ENCODE data around the gene CORO1A. TPM values are rescaled to one million over a fixed set of nuclear protein-coding genes. Genes with fewer than 3 reads are reported as not detected.
"Not testable (repeated sequence)": the region's sequence is repeated elsewhere in the genome, so short reads cannot be mapped to it uniquely, and the experiment has no call there.

CORO1A gene
- total RNA-seq, 4 donors from 2014 or later, result 11.0 to 33.5 (median 23.1) TPM

DNA sequence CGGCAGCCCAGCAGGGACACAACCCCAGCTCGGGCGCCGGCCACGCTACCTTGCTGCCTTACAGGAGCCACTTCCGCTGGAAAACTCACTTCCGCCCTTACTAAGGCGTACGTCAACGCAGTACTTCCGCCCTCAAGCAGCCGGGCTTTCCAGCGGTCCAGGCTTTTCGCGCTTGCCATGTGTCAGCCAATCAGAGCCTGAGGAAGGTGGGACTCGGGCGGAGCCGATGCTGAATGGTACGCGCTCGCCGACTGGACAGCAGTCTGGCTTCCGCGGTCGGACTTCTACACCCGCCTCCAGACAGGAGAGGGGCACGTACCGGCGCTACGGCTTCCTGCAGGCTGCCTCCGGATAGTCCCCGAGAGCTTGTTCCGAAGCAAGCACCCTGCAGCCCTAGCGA, 10.2 kb downstream of the CORO1A start, which contains the start of the genes BOLA2B and SLX1A:
BOLA2B (minus strand) TSS at position 52 of the 400 bp plus-strand sequence. CDS start 71 bp downstream, outside the sequence.
SLX1A (plus strand) TSS at position 261 of the 400 bp plus-strand sequence. CDS start 210 bp downstream, outside the sequence.
- H3K27me3 ChIP-seq; DNase-seq (ENCODE audit: extremely low spot score); H3K9me3 ChIP-seq; H3K36me3 ChIP-seq; H3K4me1 ChIP-seq; intact Hi-C loops (cut with DNase I): not testable (repeated sequence)
- no CpG with 5 or more reads among the region's 34 CpGs for WGBS
- H3K27ac ChIP-seq (replicated peaks in 1 of 4), result peak within 1 kb of the TSS in 2 of 4 donors; percentile 50 to 65
- H3K4me3 ChIP-seq, result peak within 1 kb of the TSS; percentile 46 to 53 (median 50)

DNA sequence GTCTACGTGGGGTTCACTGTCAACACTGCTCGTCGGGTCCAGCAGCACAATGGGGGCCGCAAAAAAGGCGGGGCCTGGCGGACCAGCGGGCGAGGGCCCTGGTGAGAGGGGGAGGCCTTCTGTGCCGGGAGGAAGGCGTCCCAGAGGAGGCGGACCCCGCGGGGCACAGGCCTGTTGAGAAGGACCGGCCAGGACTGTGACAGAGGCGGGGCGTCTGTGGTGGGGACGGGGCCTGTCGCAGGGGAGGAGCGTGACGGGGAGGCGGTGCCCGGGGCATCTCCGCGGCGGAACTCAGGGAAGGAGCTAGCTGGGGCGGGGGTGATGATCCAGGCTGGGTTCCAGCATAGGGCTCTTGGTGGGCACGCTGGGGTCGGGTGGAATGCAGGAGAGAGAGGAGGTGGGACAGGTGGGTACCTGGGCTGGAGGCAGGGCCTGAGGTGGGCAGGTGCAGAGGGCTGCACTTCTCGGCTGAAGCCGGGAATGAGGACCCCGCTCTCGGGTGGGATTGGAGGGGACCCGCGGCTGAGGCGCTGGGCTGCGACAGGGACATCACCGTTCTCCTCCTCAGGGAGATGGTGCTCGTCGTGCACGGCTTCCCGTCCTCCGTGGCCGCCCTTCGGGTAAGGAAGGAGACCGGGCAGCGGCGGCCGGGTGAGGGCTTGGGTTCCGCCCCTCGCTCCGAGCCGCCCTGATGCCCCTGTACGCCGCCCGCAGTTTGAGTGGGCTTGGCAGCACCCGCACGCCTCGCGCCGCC, 10.9 kb downstream of the CORO1A start:
- H3K4me1 ChIP-seq; H3K27me3 ChIP-seq; intact Hi-C loops (cut with DNase I); H3K9me3 ChIP-seq; DNase-seq (ENCODE audit: extremely low spot score); H3K36me3 ChIP-seq: not testable (repeated sequence)
- WGBS, result 15% methylated on average over 22 of the region's 60 CpGs
- peak overlapping the region in 2 of 4 donors; percentile 50 to 65 for H3K27ac ChIP-seq (replicated peaks in 1 of 4)
- peak overlapping the region; percentile 46 to 53 (median 50) for H3K4me3 ChIP-seq

DNA sequence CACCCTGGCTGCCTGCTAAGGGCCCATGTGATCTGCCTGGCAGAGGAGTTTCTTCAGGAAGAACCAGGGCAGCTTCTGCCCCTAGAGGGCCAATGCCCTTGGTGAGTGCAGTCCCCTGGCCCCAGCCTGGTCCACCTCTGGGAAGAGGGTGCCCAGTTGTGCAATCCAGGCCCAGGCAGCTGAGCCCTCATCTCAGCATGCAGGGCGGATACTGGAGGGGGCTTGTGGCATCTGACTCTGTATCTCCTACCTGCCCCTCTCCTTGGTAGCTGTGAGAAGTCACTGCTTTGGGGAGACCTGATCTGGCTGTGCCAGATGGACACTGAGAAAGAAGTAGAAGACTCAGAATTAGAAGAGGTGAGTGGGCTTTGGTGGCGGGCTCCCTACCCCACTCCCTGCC, 13.6 kb downstream of the CORO1A start:
- WGBS, result 100% methylated on average over 1 of the region's 2 CpGs
- H3K27me3 ChIP-seq; DNase-seq (ENCODE audit: extremely low spot score); H3K9me3 ChIP-seq; intact Hi-C loops (cut with DNase I); H3K4me3 ChIP-seq; H3K27ac ChIP-seq (replicated peaks in 1 of 4); H3K36me3 ChIP-seq; H3K4me1 ChIP-seq: not testable (repeated sequence)

DNA sequence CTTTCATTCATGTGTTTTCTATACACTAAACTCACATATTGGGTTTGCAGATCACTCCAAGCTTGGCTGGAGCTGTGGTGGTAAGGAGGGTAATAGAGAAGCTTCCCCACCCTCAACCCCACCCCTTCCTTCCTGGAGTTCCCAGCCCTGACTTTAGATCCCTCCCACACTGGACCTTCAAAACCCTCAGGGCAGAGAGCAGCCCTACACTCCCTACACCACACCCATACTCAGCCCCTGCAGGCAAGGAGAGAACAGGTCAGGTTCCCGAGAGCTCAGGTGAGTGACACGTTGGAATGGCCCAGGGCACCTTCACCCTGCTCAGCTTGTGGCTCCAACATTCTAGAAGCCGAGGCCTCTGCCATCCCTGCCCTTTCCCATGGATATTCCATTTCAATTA, 15.6 kb downstream of the CORO1A start, which contains the start of gene SULT1A3:
SULT1A3 (plus strand) TSS at position 207 of the 400 bp plus-strand sequence. CDS start 1,474 bp downstream, outside the sequence.
- H3K9me3 ChIP-seq; H3K36me3 ChIP-seq; intact Hi-C loops (cut with DNase I); DNase-seq (ENCODE audit: extremely low spot score); H3K4me3 ChIP-seq; H3K27ac ChIP-seq (replicated peaks in 1 of 4); H3K4me1 ChIP-seq; H3K27me3 ChIP-seq: not testable (repeated sequence)
- WGBS, result no CpG with 5 or more reads among the region's 3 CpGs

DNA sequence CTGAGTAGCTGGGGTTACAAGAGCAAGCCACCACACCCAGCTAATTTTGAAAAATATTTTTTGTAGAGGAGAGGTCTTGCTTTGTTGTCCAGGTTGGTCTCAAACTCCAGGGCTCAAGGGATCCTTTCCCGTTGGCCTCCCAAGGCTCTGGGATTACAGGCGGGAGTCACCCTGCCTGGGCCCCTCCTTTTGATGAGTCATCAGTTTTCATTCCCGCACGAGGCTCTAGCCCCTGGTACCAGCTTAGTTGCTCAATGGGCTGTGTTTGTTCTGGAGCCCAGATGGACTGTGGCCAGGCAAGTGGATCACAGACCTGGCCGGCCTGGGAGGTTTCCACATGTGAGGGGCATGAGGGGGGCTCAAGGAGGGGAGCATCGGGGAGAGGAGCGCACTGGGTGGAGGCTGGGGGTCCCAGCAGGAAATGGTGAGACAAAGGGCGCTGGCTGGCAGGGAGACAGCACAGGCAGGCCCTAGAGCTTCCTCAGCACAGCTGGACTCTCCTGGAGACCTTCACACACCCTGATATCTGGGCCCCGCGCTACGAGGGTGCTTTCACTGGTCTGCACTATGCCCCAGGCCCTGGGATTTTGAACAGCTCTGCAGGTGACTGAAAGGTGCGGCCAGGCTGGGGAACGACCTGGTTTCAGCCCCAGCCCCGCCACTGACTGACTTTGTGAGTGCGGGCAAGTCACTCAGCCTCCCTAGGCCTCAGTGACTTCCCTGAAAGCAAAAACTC, 16.4 kb downstream of the CORO1A start:
- H3K9me3 ChIP-seq; H3K4me3 ChIP-seq; H3K4me1 ChIP-seq; H3K27ac ChIP-seq (replicated peaks in 1 of 4); H3K36me3 ChIP-seq; DNase-seq (ENCODE audit: extremely low spot score); intact Hi-C loops (cut with DNase I); H3K27me3 ChIP-seq: not testable (repeated sequence)
- WGBS, result no CpG with 5 or more reads among the region's 15 CpGs

DNA sequence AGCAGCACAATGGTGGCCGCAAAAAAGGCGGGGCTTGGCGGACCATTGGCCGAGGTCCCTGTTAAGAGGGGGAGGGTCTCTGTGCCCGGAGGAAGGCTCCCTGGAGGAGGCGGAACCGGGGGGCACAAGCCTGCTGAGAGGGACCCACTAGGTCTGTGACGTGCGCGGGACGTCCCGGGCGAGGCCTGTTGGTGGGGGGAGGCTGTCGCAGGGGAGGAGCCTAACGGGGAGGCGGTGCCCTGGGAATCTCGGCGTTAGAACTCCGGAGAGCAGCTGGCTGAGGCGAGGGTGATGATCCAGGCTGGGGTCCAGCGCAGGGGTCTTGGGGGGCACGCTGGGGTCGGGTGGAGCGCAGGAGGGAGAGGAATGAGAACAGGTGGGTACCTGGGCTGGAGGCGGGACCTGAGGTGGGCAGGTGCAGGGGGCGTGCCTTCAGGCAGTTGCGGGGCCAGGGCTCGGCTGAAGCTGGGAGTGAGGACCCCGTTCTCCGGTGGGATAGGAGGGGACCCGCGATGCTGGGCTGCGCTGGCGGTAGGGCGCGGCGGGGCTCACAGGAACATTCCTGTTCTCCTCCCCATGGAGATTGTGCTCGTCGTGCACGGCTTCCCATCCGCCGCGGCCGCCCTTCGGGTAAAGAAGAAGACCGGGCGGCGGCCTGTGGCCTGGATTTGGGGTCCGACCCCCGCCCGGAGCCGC, 22.3 kb downstream of the CORO1A start:
- DNase-seq (ENCODE audit: extremely low spot score); H3K27me3 ChIP-seq; H3K27ac ChIP-seq (replicated peaks in 1 of 4); H3K4me1 ChIP-seq; H3K36me3 ChIP-seq; intact Hi-C loops (cut with DNase I); H3K9me3 ChIP-seq: not testable (repeated sequence)
- WGBS, result 0% methylated on average over 11 of the region's 52 CpGs
- H3K4me3 ChIP-seq, result peak overlapping the region; percentile 50 to 63 (median 54)

DNA sequence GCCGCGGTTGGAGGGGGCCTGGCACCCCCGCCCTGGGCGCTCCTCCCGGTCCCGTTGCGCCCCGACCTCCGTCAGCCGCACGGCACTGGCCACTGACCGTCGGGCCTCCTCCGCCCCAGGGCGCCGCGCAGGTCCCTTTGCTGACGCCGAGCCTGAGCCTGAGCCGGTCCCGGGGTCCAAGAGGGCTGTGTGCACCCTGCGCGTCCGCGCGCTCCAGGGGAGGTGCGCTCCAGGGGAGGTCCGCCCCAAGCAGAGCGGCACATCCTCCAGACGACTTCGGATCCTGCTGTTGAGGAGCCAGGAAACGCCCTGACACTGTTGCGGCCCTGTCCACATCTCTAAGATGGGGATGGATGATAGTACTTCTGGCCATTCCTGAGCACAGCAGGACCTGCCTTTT, 22.9 kb downstream of the CORO1A start:
- H3K4me1 ChIP-seq; H3K36me3 ChIP-seq; intact Hi-C loops (cut with DNase I); DNase-seq (ENCODE audit: extremely low spot score); H3K27me3 ChIP-seq; H3K9me3 ChIP-seq; H3K27ac ChIP-seq (replicated peaks in 1 of 4): not testable (repeated sequence)
- H3K4me3 ChIP-seq, result peak overlapping the region; percentile 50 to 63 (median 54)
- WGBS, result no CpG with 5 or more reads among the region's 33 CpGs

DNA sequence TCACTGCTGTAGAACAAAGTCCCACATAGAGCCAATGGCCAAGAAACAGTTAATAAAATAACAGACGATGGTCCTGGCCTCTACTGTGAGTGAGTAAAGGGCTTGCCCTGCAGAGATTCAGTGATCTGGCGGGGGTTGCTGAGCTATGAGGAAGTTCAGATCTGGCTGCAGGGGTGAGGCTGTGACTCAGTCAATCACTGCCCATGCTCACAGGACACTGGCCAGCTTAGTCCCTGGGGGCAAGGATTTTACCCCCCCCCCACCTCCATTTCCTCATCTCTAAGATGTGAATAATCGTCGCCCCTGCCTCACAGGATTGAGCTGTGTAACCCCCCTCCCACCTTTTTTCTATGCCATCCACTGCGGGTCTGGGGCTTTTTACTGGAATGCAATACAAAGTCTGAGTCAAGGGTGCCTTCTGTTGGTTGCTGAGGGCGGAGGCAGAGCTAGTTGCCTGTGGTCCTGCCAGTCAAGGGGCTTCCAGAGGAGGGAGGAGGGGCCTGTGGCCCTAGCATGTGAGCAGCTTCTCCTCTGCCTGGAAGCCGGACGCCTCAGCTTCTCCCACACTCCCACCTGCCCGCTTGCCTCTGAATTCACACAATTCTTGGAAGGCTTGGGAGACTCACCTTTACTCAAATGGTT, 23.8 kb downstream of the CORO1A start:
- WGBS, result no CpG with 5 or more reads among the region's 9 CpGs
- H3K27me3 ChIP-seq; intact Hi-C loops (cut with DNase I); H3K36me3 ChIP-seq; H3K4me3 ChIP-seq; H3K4me1 ChIP-seq; DNase-seq (ENCODE audit: extremely low spot score); H3K9me3 ChIP-seq; H3K27ac ChIP-seq (replicated peaks in 1 of 4): not testable (repeated sequence)

DNA sequence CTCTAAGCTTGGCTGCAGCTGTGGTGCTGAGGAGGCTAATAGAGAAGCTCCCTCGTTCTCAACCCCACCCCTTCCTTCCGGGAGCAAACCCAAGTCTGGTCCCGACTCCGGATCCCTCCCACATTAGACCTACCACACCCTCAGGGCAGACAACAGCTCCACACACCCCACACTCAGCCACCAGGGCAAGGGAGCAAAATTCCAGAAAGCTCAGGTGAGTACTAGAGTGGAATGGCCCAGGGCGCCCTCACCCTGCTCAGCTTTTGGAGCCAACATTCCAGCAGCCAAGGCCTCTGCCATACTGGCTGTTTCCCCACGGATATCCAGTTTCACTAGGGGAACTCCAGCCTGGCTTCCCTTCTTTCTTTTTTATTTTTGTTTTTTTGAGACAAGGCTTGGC, 25.6 kb downstream of the CORO1A start:
- intact Hi-C loops (cut with DNase I); H3K4me3 ChIP-seq; H3K9me3 ChIP-seq; H3K27ac ChIP-seq (replicated peaks in 1 of 4); DNase-seq (ENCODE audit: extremely low spot score); H3K4me1 ChIP-seq; H3K27me3 ChIP-seq; H3K36me3 ChIP-seq: not testable (repeated sequence)
- WGBS, result 27% methylated on average over 4 of the region's 6 CpGs

DNA sequence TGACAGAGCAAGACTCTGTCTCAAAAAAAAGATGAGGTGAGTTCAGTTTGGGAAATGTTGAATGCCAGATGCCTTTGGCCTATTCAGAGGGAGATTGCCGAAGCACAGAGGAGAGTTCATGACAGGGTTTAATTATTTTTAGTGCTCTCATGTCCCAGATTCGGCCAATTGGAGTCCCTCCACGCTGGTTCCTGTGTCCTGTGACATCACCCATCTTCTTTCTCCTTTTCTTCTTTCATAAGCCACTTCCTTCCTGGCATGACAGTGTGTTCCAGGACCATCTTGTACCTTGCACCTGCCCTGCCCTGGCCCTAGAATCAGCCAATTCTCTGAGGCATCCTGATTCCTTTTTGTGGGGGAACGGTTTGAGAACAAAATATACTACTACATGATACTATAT, 28.0 kb downstream of the CORO1A start:
- intact Hi-C loops (cut with DNase I), result not testable (repeated sequence)

DNA sequence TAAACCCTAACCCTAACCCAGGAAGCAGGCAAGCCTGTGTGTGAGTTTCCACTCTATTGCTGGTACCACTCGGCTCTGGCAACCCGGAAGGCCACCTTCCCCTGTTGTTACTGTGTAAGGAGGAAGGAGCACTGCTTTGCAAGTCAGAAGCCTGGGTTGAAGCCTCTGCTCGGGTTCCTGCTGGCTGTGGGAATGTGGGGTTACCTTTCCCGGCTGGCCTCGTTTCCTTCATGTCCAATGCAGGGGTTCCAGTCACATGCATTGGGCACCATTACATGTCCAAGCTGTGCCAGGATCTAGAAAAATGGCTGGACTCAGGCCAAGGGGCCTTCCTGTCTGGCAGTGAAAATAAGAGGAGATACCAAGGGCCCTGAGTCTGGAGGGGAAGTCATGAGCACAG, 33.7 kb downstream of the CORO1A start:
- H3K36me3 ChIP-seq; intact Hi-C loops (cut with DNase I); H3K9me3 ChIP-seq; H3K27me3 ChIP-seq; H3K4me3 ChIP-seq; H3K27ac ChIP-seq (replicated peaks in 1 of 4); H3K4me1 ChIP-seq; DNase-seq (ENCODE audit: extremely low spot score): not testable (repeated sequence)
- WGBS, result no CpG with 5 or more reads among the region's 5 CpGs

More for the DNA sequence above, 28.0 kb downstream of the CORO1A start:
- DNase-seq (ENCODE audit: extremely low spot score); H3K4me3 ChIP-seq; H3K36me3 ChIP-seq; H3K27ac ChIP-seq (replicated peaks in 1 of 4); H3K9me3 ChIP-seq; H3K27me3 ChIP-seq; H3K4me1 ChIP-seq: not testable (repeated sequence)
- no CpG with 5 or more reads among the region's 4 CpGs for WGBS

All from esophagus muscularis mucosa (tissue), 4 donors.